IMR-90 (cell line): Measurements from ENCODE around the gene URI1. TPM values are rescaled to one million over a fixed set of nuclear protein-coding genes. Genes with fewer than 3 reads are reported as not detected.
A peak's percentile ranks its signal among the peaks of the same experiment; 100 is the strongest.

Source experiments
- ATAC-seq: fragments of 200-7000 bp; cut with Tn5 transposase; 2 replicates; pipeline ENCODE4 v1.9.1; 2020; ENCODE audit warnings: low read depth, mild to moderate bottlenecking, moderate library complexity
- BruUV-seq: library from RNA; stranded (reverse); fragments of 400-500 nt; replicated peaks from 2 replicates; lab custom pipeline; 2021; lab: Mats Ljungman, UMichigan
- CTCF ChIA-PET: fragments of 300-600 bp; formaldehyde crosslinking; extraction: SDS; loops from one replicate; lab custom pipeline; 2021; ENCODE audit warnings: antibody characterized with exemption; lab: Yijun Ruan, JAX
- POLR2A ChIA-PET: fragments of 300-600 bp; sonication (Branson Sonifier 250); formaldehyde crosslinking; loops from one replicate; lab custom pipeline; 2022; ENCODE audit warnings: antibody characterized with exemption; ENCODE audit not compliant: unreplicated experiment; lab: Charles Lee
- DNase-seq: peaks from one replicate; pipeline ENCODE4 v3.0.0; 2013
- H2AFZ ChIP-seq: replicated peaks from 2 replicates; pipeline ENCODE3; 2013; ENCODE audit warnings: low read length, mild to moderate bottlenecking; ENCODE audit not compliant: poor library complexity
- H2AK5ac ChIP-seq: 2 replicates; pipeline ENCODE4 v1.6.1; 2013; ENCODE audit warnings: low read depth, low read length, inconsistent platforms
- H2AK9ac ChIP-seq: replicated peaks from 2 replicates; pipeline ENCODE3; 2013; ENCODE audit warnings: mild to moderate bottlenecking, low read depth, low read length, moderate library complexity; ENCODE audit not compliant: poor library complexity
- H2BK120ac ChIP-seq: 2 replicates; pipeline ENCODE4 v1.6.1; 2013; ENCODE audit warnings: low read depth, low read length, inconsistent platforms
- H2BK15ac ChIP-seq: 3 replicates; pipeline ENCODE4 v1.6.1; 2013; ENCODE audit warnings: low read depth, low read length, inconsistent platforms
- H2BK20ac ChIP-seq: 2 replicates; pipeline ENCODE4 v1.6.1; 2013; ENCODE audit warnings: low read depth, mild to moderate bottlenecking, inconsistent platforms, low read length, moderate library complexity
- H2BK5ac ChIP-seq: 2 replicates; pipeline ENCODE4 v1.6.1; 2013; ENCODE audit warnings: mild to moderate bottlenecking, low read depth, low read length, inconsistent platforms; ENCODE audit not compliant: poor library complexity, severe bottlenecking
- H3K14ac ChIP-seq: replicated peaks from 2 replicates; pipeline ENCODE4 v1.6.1; 2013; ENCODE audit warnings: low read depth, low read length, inconsistent platforms
- H3K18ac ChIP-seq: 2 replicates; pipeline ENCODE4 v1.6.1; 2013; ENCODE audit warnings: low read depth, low read length, control low read depth
- H3K23ac ChIP-seq: 2 replicates; pipeline ENCODE4 v1.6.1; 2013; ENCODE audit warnings: low read depth, low read length, inconsistent platforms
- H3K27ac ChIP-seq: 2 replicates; pipeline ENCODE4 v1.5.1; 2013; ENCODE audit warnings: mild to moderate bottlenecking, control low read depth, low read length; ENCODE audit not compliant: insufficient read depth
- H3K27me3 ChIP-seq: 2 replicates; pipeline ENCODE4 v1.6.1; 2013; ENCODE audit warnings: low read length; ENCODE audit not compliant: control insufficient read depth, insufficient read depth
- H3K36me3 ChIP-seq: 2 replicates; pipeline ENCODE4 v1.6.1; 2013; ENCODE audit warnings: low read length, mixed read lengths; ENCODE audit not compliant: control insufficient read depth, insufficient read depth
- H3K4ac ChIP-seq: 2 replicates; pipeline ENCODE4 v1.6.1; 2013; ENCODE audit warnings: low read depth, low read length, inconsistent platforms
- H3K4me1 ChIP-seq: 2 replicates; pipeline ENCODE4 v1.6.1; 2013; ENCODE audit warnings: low read length, mixed read lengths; ENCODE audit not compliant: control insufficient read depth, insufficient read depth
- H3K4me2 ChIP-seq: 2 replicates; pipeline ENCODE4 v1.6.1; 2013; ENCODE audit warnings: low read depth, mild to moderate bottlenecking, control low read depth, low read length, moderate library complexity
- H3K4me3 ChIP-seq: 2 replicates; pipeline ENCODE4 v1.5.1; 2013; ENCODE audit warnings: low read depth, mild to moderate bottlenecking, control low read depth, low read length, moderate library complexity; ENCODE audit not compliant: insufficient read depth
- H3K56ac ChIP-seq: 2 replicates; pipeline ENCODE4 v1.6.1; 2013; ENCODE audit warnings: low read length, inconsistent platforms; ENCODE audit not compliant: insufficient read depth; ENCODE audit errors: extremely low read depth
- H3K79me1 ChIP-seq, 2 experiments: 2 replicates each; pipeline ENCODE4 v1.6.1; 2013; ENCODE audit warnings: low read length in 2 of 2, inconsistent platforms in 1 of 2, low read depth in 1 of 2
- H3K9ac ChIP-seq: 2 replicates; pipeline ENCODE4 v1.6.1; 2013; ENCODE audit warnings: low read depth, low read length, control low read depth
- H3K9me1 ChIP-seq: 2 replicates; pipeline ENCODE4 v1.6.1; 2013; ENCODE audit warnings: low read length, inconsistent platforms; ENCODE audit not compliant: insufficient read depth
- H3K9me3 ChIP-seq: 2 replicates; pipeline ENCODE4 v1.6.1; 2013; ENCODE audit warnings: low read length; ENCODE audit not compliant: control insufficient read depth, insufficient read depth
- H4K20me1 ChIP-seq: 2 replicates; pipeline ENCODE4 v1.6.1; 2013; ENCODE audit warnings: low read length, inconsistent platforms; ENCODE audit not compliant: insufficient read depth
- H4K5ac ChIP-seq: 2 replicates; pipeline ENCODE4 v1.6.1; 2013; ENCODE audit warnings: mild to moderate bottlenecking, low read depth, low read length, control low read depth
- H4K8ac ChIP-seq, 2 experiments: 2 replicates each; pipeline ENCODE4 v1.6.1; 2013; ENCODE audit warnings: low read depth in 2 of 2, low read length in 2 of 2, control low read depth in 1 of 2, inconsistent platforms in 1 of 2
- H4K91ac ChIP-seq: 2 replicates; pipeline ENCODE4 v1.6.1; 2013; ENCODE audit warnings: low read depth, low read length, inconsistent platforms; ENCODE audit not compliant: insufficient read depth
- CTCF ChIP-seq: conservative IDR thresholded peaks from 2 replicates; pipeline ENCODE4 v1.5.1; 2012; ENCODE audit warnings: mild to moderate bottlenecking, low read depth, low read length, improper control_type of control experiment
- ELK1 ChIP-seq: fragments of 150-350 bp; IDR thresholded peaks from 2 replicates; pipeline ENCODE4 v1.6.1; 2016; ENCODE audit warnings: low read depth, mild to moderate bottlenecking, low read length, moderate library complexity, borderline replicate concordance
- MAZ ChIP-seq: IDR thresholded peaks from 2 replicates; pipeline ENCODE4 v1.6.1; 2012; ENCODE audit warnings: low read depth, mild to moderate bottlenecking, low read length, improper control_type of control experiment, moderate library complexity, borderline replicate concordance
- NFE2L2 ChIP-seq: fragments of 150-350 bp; IDR thresholded peaks from 2 replicates; pipeline ENCODE4 v1.6.1; 2016; ENCODE audit warnings: low read depth, mild to moderate bottlenecking, low read length
- POLR2A ChIP-seq: IDR thresholded peaks from 2 replicates; pipeline ENCODE4 v1.6.1; 2012; ENCODE audit warnings: mild to moderate bottlenecking, low read depth, low read length
- SMC3 ChIP-seq: fragments of 150-350 bp; IDR thresholded peaks from 2 replicates; pipeline ENCODE4 v1.6.1; 2016; ENCODE audit warnings: low read depth, mild to moderate bottlenecking, antibody characterized with exemption, low read length, moderate library complexity
- WGBS, 2 experiments: methylation state at CpG; one replicate each; pipeline versions ENCODE4 v1.1.5 to v1.1.7; 2013; ENCODE audit warnings: missing lambda C conversion rate in 2 of 2; ENCODE audit not compliant: insufficient read length in 1 of 2; ENCODE audit errors: extremely low coverage in 2 of 2; 5-methylcytosine and 5-hydroxymethylcytosine counted together
- dilution Hi-C: fragments of 300-500 bp; cut with HindIII; formaldehyde crosslinking; loops from one replicate; pipeline ENCODE4 v1.14.3; 2018; ENCODE audit warnings: low sequenced_read_pairs; ENCODE audit not compliant: unreplicated experiment
- in situ Hi-C: fragments of 300-500 bp; cut with MboI; formaldehyde crosslinking; loops from 3 replicates; pipeline ENCODE4 v1.14.3; 2019; ENCODE audit warnings: low sequenced_read_pairs, inconsistent platforms, mixed read lengths
- intact Hi-C: fragments of 100-400 bp; cut with micrococcal nuclease; formaldehyde crosslinking; loops from 2 replicates; pipeline ENCODE4 v1.10.0; 2022
- polyA plus RNA-seq, 3 experiments: library from polyadenylated mRNA; depleted of rRNA; stranded (reverse); fragments of >200 nt; gene quantifications; 2 replicates each; pipeline ENCODE4 v1.2.3, GENCODE V29; 2012; ENCODE audit warnings: low replicate concordance in 1 of 3
- total RNA-seq: library from RNA; depleted of rRNA; stranded (reverse); fragments of >200 nt; gene quantifications from 2 replicates; pipeline ENCODE4 v1.2.3, GENCODE V29; 2012

URI1 gene
- total and polyA plus RNA-seq, 2 of the 4 experiments (the other 2 are of a cell fraction) = 43.2 to 45.3 TPM

- in situ Hi-C loops (no loop called here), dilution Hi-C loops (no loop called here), intact Hi-C loops (no loop called here)
- no peak overlapping the region for H3K14ac ChIP-seq
- no peak overlapping the region for H4K8ac ChIP-seq
- no peak overlapping the region for H3K27ac ChIP-seq
- ChIA-PET CTCF (no interaction called here), POLR2A (interaction anchor here (0.6 kb wide), 1 partner anchor 15 kb away, joined by 3 read pairs; no protein-coding TSS in a partner anchor)
- H2BK15ac ChIP-seq = no peak overlapping the region
- BruUV-seq = no TSS peak
- no peak overlapping the region for H3K4ac ChIP-seq
- no peak overlapping the region for H3K56ac ChIP-seq
- no peak overlapping the region for H4K5ac ChIP-seq
- no peak overlapping the region for H3K4me2 ChIP-seq
- DNase-seq = peak; percentile 19
- H3K4me3 ChIP-seq = no peak overlapping the region
- H3K79me1 ChIP-seq = peaks cover 8 to 20% of the 10 kb centered on the region in 2 experiments
- H2BK5ac ChIP-seq = no peak overlapping the region
- no peak overlapping the region for H2AK9ac ChIP-seq
- H4K91ac ChIP-seq = no peak overlapping the region
- no peak overlapping the region for H2AFZ ChIP-seq
- no peaks in the 10 kb centered on the region for H4K20me1 ChIP-seq
- no peak overlapping the region for H2BK20ac ChIP-seq
- ATAC-seq = peak; percentile 62
- H3K9me3 ChIP-seq = 0 out of 2 replicates have a peak, but pooled peaks cover 2% of the 10 kb centered on the region
- no peaks in the 10 kb centered on the region for H3K36me3 ChIP-seq
- H3K9ac ChIP-seq = no peak overlapping the region
- no peak for TF ChIP-seq POLR2A
- TF ChIP-seq CTCF = peak; percentile 20; the same call in 1 of the 2 replicates
- TF ChIP-seq ELK1 = no peak
- no peak for TF ChIP-seq NFE2L2
- no peak for TF ChIP-seq MAZ
- TF ChIP-seq SMC3 = no peak
- H2BK120ac ChIP-seq = no peak overlapping the region
- no peaks in the 10 kb centered on the region; the same call in 1 of the 2 replicates for H3K4me1 ChIP-seq
- no CpG with 5 or more reads among the region's 4 CpGs for WGBS, 2 experiments
- H3K23ac ChIP-seq = no peak overlapping the region
- no peaks in the 10 kb centered on the region for H3K27me3 ChIP-seq
- H2AK5ac ChIP-seq = no peak overlapping the region
- H3K18ac ChIP-seq = no peak overlapping the region
- H3K9me1 ChIP-seq = no peaks in the 10 kb centered on the region
These were observed 59.8 kb downstream of the URI1 start for GRCh38 chr19:30001791-30002190.
